Liver (tissue), 3 donors: Measurements from ENCODE around the gene PREX1.

Source experiments
- SP1 ChIP-seq: IDR thresholded peaks from 2 replicates; pipeline ENCODE4 v1.6.1; 2018; ENCODE audit warnings: antibody characterized with exemption, mild to moderate bottlenecking
- YY1 ChIP-seq: IDR thresholded peaks from 2 replicates; pipeline ENCODE4 v1.6.1; 2016; ENCODE audit warnings: antibody characterized with exemption, mild to moderate bottlenecking
- TF ChIP-seq, protein P1 (sequence below): fragments of 150-350 bp; IDR thresholded peaks from 2 replicates; pipeline ENCODE4 v1.5.1; 2017; ENCODE audit warnings: improper control_type of control experiment, low read depth, low read length; ENCODE audit not compliant: missing input control
- donor health status: healthy.
- donor health status: healthy.

DNA sequence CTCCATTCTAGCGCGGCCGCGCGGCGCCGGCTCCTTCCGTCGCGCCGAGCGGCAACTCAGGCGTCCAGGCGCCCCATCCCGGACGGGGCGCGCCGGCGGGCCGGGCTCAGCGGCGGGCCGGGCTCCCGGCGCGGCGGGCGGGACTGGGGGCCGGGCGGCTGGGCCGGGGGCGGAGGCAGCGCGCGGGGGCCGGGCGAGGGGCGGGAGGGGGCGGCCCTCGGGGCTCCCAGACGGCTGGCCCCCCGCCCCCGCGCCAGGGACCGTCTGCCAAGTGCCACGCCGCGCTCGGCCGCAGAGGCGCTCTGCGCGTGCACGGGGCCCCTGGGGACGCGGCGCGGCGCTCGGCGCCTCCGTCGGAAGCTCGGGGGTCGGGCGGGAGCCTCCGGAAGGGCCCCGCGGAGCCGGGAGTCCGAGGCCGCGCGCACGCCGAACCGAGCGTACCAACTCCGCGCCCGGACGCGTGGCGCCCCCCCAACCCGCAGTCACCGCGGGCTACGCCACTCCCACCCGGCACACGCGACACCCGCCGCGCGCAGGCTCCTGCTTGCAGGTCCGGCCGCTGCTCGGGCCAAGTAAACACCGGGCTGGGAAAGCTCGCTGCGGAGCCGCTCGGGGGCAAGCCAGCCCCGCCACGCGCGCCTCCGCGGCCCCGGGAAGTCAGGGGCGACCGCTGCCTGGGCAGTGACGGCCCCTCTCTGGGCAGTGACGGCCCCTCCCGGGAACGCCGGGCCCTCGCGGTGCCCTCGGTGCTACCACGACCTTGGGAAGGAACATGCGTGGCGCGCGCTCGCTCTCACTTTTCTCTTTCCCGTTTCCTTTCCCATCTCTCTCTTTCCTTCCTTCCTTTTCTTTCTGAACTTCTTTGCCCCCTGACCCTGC, at the start of gene PREX1:
- TF ChIP-seq, protein P1, sequence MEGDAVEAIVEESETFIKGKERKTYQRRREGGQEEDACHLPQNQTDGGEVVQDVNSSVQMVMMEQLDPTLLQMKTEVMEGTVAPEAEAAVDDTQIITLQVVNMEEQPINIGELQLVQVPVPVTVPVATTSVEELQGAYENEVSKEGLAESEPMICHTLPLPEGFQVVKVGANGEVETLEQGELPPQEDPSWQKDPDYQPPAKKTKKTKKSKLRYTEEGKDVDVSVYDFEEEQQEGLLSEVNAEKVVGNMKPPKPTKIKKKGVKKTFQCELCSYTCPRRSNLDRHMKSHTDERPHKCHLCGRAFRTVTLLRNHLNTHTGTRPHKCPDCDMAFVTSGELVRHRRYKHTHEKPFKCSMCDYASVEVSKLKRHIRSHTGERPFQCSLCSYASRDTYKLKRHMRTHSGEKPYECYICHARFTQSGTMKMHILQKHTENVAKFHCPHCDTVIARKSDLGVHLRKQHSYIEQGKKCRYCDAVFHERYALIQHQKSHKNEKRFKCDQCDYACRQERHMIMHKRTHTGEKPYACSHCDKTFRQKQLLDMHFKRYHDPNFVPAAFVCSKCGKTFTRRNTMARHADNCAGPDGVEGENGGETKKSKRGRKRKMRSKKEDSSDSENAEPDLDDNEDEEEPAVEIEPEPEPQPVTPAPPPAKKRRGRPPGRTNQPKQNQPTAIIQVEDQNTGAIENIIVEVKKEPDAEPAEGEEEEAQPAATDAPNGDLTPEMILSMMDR: no peak
- no peak for TF ChIP-seq SP1
- TF ChIP-seq YY1: no peak
